GM18519 (cell line): ENCODE measurements around the gene OR52A5.

Experiments
- ATAC-seq: cut with Tn5 transposase; IDR thresholded peaks from one replicate; pipeline ENCODE4 v1.9.1; 2021; ENCODE audit warnings: mild to moderate bottlenecking, moderate library complexity; ENCODE audit not compliant: unreplicated experiment, low FRiP score

OR52A5 gene

DNA sequence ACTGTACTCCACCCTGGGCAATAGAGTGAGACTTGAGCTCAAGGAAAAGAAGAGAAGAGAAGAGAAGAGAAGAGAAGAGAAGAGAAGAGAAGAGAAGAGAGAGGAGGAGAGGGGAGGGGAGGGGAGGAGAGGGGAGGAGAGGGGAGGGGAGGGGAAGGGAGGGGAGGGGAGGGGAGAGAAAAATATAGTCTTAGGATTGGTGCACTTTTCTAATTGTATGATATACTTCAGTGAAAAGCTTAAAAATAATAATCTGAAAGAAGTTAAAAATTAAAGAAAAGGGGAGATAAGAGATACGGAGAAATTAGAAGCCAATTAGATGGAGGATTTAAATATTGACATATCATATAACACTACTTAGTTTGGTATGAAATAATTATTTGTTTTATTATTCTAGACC, 19.3 kb downstream of the OR52A5 start:
- no peak for ATAC-seq

DNA sequence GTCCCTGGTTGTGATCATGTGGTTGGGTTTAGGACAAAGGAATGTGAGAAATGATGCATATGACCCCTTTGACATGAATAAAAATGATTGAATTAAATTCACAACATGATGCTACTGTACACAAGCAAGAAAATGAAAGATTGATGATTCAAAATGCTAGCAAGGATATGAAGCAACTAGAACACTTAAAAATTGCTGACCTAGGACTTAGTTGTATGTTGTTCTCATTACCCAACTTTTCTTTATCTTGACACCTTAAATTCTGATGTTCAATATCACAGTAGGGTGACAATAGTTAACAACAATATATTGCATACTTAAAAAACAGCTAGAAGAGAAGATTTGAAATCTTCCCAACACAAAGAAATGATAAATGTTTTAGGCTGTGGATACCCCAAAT, 20.6 kb downstream of the OR52A5 start:
- no peak for ATAC-seq

DNA sequence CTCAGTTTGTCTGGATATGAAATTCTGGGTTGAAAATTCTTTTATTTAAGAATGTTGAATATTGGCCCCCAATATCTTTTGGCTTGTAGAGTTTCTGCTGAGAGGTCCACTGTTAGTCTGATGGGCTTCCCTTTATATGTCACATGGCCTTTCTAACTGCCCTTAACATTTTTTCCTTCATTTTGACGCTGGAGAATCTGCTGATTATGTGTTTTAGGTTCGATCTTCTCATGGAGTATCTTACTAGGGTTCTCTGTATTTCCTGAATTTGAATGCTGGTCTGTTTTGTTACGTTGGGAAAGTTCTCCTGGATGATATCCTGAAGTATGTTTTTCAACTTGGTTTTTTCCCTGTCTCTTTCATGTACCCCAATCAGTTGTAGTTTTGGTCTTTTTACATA, 22.8 kb downstream of the OR52A5 start:
- no peak for ATAC-seq

DNA sequence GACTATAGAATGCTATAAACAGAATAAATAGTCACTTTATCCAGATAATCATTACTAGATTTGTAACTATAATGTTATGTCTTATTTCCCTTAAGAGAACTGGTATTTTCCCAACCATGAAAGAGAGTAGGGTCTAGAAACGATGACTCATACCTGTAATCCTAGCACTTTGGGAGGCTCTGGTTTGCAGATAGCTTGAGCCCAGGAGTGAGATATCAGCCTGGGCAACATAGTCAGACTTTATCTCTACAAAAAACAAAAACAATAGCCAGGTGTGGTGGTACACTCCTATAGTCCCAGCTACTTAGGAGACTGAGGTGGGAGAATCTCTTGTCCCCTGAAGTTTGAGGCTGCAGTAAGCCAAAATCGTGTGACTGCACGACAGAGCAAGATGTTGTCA, 30.9 kb downstream of the OR52A5 start:
- ATAC-seq = no peak

DNA sequence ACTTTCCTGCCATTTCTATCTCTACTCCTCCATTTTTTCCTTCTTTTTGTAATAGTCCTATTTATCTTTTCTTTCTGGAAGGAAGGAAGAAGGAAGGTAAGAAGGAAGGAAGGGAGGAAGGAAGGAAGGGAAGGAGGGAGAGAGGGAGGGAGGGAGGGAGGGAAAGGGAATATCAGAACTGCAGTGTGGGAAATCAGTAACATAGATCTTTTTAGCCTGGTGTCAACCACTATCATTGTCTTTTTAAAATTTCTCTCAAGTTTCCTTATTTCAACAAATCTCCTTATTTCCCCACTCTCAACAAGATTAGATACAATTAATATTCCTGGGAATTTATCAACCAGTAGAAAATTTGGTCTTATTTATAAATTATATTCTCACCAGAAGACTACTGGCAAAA, 35.1 kb downstream of the OR52A5 start:
- ATAC-seq = no peak

DNA sequence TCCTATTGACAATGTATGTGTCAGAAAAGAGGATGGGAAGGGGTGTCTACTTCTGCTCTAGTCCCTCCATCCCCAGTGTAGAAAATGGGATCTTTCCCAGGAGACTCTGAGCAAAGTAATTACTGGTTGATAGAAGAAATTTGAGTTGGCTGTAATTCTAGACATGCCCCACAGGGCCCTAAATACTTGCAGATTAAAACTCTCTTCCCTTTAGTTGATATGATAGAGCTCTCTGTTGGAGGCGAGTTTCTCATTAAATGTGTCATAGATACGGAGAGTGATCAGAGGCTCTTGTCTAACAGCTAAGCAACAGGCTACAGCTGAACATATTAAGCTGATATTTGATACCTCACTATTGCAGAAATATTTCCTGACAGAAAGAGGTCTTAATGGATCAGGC, 35.9 kb downstream of the OR52A5 start:
- no peak for ATAC-seq

DNA sequence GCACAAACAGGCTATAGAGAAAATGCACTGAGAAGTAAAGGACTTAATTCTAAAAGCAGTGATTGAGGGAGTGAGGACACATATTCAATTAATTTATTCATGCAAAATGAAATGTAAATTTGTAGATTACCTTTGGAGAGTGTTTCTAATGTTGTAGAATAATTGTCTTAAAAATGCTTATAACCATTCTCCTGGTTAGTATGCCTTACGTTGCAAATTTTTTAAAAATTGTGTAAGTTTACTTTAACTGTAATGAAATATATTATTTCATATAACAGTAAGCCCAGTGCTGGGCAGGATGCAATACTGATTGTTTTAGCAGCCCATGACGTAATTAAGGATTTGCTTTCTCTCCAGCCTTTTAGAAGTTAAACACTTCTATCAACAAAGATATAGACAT, 42.1 kb downstream of the OR52A5 start:
- no peak for ATAC-seq

DNA sequence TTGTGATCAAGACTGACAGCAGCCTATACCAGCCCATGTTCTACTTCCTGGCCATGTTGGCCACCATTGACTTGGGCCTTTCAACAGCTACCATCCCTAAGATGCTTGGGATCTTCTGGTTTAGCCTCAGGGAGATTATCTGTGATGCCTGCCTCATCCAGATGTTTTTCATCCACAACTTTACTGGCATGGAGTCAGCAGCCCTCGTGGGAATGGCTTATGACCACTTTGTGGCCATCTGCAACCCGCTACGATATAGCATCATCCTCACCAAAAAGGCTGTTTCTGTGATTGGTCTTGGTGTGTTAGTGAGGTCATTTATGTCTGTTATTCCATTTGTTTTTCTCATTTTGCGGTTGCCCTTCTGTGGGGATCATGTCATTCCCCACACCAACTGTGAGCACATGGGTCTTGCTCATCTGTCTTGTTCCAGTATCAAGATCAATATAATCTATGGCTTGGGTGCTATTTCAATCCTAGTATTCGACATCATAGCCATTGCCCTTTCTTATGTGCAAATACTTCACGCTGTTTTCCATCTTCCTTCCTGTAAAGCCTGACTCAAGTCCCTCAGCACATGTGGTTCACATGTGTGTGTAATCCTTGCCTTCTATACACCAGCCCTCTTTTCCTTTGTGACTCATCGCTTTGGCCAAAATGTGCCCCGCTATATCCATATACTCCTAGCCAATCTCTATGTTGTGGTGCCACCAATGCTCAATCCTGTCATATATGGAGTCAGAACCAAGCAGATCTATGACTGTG, 45.2 kb downstream of the OR52A5 start:
- ATAC-seq = no peak

DNA sequence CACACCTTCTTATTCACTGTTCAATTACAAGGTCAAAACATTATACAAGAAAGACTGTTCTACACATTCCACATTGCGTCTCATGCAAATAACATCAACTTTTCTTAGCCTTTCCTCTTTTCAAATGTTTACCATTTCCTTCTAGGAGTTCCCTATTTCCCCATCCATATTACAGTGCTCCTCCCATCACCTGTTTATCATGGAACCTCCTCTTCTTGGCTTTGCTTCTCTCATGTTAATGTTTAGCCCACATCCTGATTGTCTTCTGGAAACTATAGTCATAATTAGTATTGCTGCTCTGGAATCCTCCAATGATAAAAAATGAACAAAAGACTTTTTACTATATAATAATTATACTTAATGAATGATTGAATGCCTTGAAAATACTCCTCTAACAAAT, 47.5 kb downstream of the OR52A5 start:
- no peak for ATAC-seq

DNA sequence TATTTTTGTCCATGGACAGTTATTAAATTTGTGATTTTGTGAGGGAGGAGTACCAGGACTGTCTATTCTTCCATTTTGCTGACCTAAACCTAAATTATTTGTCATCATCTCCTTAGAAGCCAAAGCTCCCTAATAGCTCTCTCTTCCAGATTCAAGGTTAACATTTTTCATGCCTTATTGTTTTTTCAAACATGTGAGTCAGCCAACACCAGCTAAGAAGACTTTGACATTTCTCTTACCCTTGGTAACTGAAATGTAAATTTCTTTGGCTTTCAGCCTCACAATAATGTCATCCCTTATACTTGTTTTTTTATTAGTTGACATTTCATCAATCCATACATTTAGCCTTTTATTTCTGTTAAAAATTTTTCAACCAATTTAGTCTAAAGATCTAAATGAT, 49.6 kb downstream of the OR52A5 start:
- no peak for ATAC-seq

DNA sequence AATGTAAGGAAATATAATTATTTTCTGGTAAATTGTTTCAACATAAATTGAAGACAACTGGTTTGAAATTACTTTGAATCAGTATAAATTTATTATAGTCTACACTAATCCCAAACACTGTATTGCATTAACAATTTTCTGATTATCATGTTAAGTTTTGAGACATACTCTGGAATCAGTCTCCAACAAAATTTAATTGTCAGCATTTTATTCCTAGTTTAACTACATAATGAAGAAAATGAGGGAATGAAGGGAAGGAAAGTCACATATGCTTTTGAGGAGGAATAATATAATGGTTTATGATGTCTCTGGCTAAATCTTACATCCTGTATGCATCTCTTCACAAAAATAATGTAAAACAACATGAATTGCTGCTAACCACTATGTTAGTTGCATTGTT, 54.6 kb downstream of the OR52A5 start:
- ATAC-seq = no peak

DNA sequence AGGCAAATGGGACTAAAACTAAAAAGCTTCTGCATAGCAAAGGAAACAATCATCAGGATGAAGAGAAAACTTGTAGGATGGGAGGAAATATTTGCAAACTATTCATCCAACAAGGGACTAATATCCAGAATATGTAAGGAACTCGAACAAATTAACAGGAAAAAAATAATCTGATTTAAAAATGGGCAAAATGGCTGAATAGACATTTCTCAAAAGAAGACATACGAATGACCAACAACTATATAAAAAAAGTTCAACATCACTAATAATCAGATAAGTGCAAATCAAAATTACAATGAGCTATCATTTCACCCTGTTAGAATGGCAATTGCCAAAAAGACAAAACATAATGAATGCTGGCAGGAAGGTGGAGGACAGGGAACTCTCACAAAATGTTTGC, 56.8 kb downstream of the OR52A5 start:
- no peak for ATAC-seq
